ENCODE measurements around the gene LRIF1.
"Not testable (repeated sequence)": the region's sequence is repeated elsewhere in the genome, so short reads cannot be mapped to it uniquely, and the experiment has no call there.

The LRIF1 gene

GRCh38 chr1:110948038-110948810 lies 15.5 kb downstream of the LRIF1 start:
- peak; percentile 34 for DNase-seq

GRCh38 chr1:110945626-110946025 lies 18.1 kb downstream of the LRIF1 start:
- DNase-seq, result peak; percentile 16

- DNase-seq, result no peak
Observed at GRCh38 chr1:110944806-110945205, 18.9 kb downstream of the LRIF1 start.

- no peak for DNase-seq
Observed at GRCh38 chr1:110936567-110936966, 27.2 kb downstream of the LRIF1 start.

GRCh38 chr1:110931097-110931496 lies 32.6 kb downstream of the LRIF1 start:
- not testable (repeated sequence) for DNase-seq

- no peak for DNase-seq
Observed at GRCh38 chr1:110928904-110929303, 34.8 kb downstream of the LRIF1 start.

- no peak for DNase-seq
Observed at GRCh38 chr1:110928191-110928590, 35.5 kb downstream of the LRIF1 start.

GRCh38 chr1:110927484-110928075 lies 36.1 kb downstream of the LRIF1 start:
- peak; percentile 6 for DNase-seq

- DNase-seq, result no peak
Observed at GRCh38 chr1:110921953-110922352, 41.8 kb downstream of the LRIF1 start.

GRCh38 chr1:110918016-110918415 lies 45.7 kb downstream of the LRIF1 start:
- DNase-seq, result no peak

- DNase-seq, result peak; percentile 38
Observed at GRCh38 chr1:110916669-110917306, 46.9 kb downstream of the LRIF1 start.

GRCh38 chr1:110916274-110916668 lies 47.5 kb downstream of the LRIF1 start:
- DNase-seq, result no peak

GRCh38 chr1:110915804-110916203 lies 47.9 kb downstream of the LRIF1 start:
- DNase-seq, result no peak

GRCh38 chr1:110914676-110915075 lies 49.0 kb downstream of the LRIF1 start:
- DNase-seq, result no peak

GRCh38 chr1:110912784-110913183 lies 50.9 kb downstream of the LRIF1 start:
- DNase-seq, result no peak

- no peak for DNase-seq
Observed at GRCh38 chr1:110903853-110904500, 59.7 kb downstream of the LRIF1 start.

- DNase-seq, result no peak
Observed at GRCh38 chr1:110902820-110903463, 60.8 kb downstream of the LRIF1 start.

GRCh38 chr1:110899458-110899843 lies 64.3 kb downstream of the LRIF1 start:
- DNase-seq, result no peak

GRCh38 chr1:110898734-110899457 lies 64.8 kb downstream of the LRIF1 start:
- DNase-seq, result no peak

- DNase-seq, result no peak
Observed at GRCh38 chr1:110897681-110898080, 66.0 kb downstream of the LRIF1 start.
